Ishikawa (cell line): ENCODE data around the gene IRAK1.

ENCODE experiments used
- CREB1 ChIP-seq: IDR thresholded peaks from 2 replicates; pipeline ENCODE4 v1.6.1; 2012; ENCODE audit warnings: low read depth
- EGR1 ChIP-seq: IDR thresholded peaks from 2 replicates; pipeline ENCODE4 v1.6.1; 2012
- EP300 ChIP-seq: IDR thresholded peaks from 2 replicates; pipeline ENCODE4 v1.6.1; 2012; ENCODE audit warnings: borderline replicate concordance
- FOXM1 ChIP-seq: IDR thresholded peaks from 2 replicates; pipeline ENCODE4 v1.6.1; 2012; ENCODE audit warnings: low read depth, borderline replicate concordance
- MAX ChIP-seq: IDR thresholded peaks from 2 replicates; pipeline ENCODE4 v1.6.1; 2012
- RAD21 ChIP-seq: IDR thresholded peaks from 2 replicates; pipeline ENCODE4 v1.6.1; 2012; ENCODE audit warnings: low read depth
- TAF1 ChIP-seq: IDR thresholded peaks from 2 replicates; pipeline ENCODE4 v1.6.1; 2012; ENCODE audit warnings: low read depth, mild to moderate bottlenecking
- TCF12 ChIP-seq: IDR thresholded peaks from 2 replicates; pipeline ENCODE4 v1.6.1; 2012; ENCODE audit warnings: low read depth

GRCh38 chrX:153999359-154000037 lies 20.2 kb downstream of the IRAK1 start:
- no peak for TF ChIP-seq CREB1
- no peak for TF ChIP-seq EGR1
- no peak for TF ChIP-seq RAD21
- no peak for TF ChIP-seq TAF1
- no peak for TF ChIP-seq FOXM1
- TF ChIP-seq MAX = no peak
- no peak for TF ChIP-seq TCF12
- no peak for TF ChIP-seq EP300
